Activated CD4-positive, alpha-beta T cell treated with anti-CD3 and anti-CD28 coated beads, Interleukin-10, Interleukin-2, amounts not matched to agents 100 ng/mL and 50 ng/mL, durations not matched to agents 16 hours and 8 hours (primary cell): ENCODE measurements around the gene APOC4.
"Not testable (repeated sequence)": the region's sequence is repeated elsewhere in the genome, so short reads cannot be mapped to it uniquely, and the experiment has no call there.

Experiments
- DNase-seq: peaks from one replicate; pipeline ENCODE4 v3.0.0-alpha.2; 2020

APOC4 gene, protein sequence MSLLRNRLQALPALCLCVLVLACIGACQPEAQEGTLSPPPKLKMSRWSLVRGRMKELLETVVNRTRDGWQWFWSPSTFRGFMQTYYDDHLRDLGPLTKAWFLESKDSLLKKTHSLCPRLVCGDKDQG

DNA sequence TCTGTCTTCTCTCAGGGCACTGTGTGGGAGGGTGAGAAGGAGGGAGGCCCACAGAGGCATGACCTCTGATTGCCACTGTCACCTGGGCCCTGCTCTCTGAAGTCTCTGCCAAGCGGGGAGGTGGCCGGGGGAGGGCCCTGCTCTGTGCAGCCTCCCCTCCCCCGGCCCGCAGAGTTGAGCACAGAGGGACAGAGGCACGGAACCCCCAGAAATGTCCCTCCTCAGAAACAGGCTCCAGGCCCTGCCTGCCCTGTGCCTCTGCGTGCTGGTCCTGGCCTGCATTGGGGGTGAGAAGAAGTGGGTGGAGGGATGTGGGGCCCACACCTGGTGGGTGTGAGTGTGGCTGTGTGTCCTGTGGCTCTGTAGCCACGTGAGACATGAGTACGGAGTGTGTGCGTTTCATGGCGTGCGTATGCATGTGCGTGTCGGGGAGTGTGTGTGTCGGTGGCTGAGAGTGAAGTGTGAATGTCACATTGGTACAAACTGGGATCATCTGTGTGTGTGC is at the start of gene APOC4:
Gene APOC4, plus strand, starts transcription at position 171 of the 505 bp plus-strand sequence. Its CDS starts 41 bp downstream, at position 212.
- DNase-seq = no peak

DNA sequence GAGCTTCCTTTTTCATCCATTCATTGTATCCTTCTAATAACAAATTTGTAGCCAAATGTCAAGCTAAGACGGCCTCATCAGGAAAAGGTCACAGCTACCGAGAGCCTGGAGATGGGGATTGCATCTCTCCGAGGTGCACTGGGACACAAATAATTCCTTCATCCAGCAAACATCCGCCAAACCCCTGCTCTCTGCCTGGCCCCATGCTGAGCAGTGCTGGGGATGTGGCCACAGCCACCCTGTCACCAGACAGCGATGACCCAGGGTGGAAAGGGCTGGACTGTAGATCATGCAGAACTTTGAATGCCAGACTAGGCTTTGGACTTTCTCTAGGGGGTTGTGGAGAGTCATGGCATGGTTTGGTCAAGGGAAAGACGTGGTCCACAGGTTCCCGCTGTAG is 49.1 kb upstream of the APOC4 start:
- no peak for DNase-seq

DNA sequence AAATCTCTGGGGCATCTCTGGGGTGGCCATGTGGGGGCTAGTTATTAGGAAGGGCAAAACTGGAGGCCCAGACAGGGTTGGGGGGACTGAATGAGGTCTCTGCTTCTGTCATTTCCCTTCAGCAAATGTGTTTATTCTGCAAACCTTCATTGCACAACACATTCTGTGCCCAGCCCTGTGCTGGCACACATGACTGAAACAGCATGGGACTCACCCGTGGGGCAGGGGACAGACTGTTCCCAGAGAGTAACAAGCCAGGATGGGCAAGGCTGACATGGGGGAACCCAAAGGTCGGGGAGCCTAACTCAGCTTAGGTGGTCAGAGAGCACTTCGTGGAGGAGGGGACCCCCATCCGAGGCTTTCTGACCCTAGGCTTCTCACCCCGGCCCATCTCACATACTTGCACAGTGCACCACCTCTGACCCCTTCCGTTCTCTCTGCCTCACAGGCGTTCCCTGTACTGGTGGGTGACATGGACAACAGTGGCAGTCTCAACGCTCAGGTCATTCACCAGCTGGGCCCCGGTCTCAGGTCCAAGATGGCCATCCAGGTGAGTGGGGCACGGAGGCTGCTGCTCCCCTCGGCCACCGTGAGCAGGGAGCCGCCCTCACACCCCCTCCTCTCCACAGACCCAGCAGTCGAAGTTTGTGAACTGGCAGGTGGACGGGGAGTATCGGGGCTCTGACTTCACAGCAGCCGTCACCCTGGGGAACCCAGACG is 48.5 kb upstream of the APOC4 start:
- no peak for DNase-seq

DNA sequence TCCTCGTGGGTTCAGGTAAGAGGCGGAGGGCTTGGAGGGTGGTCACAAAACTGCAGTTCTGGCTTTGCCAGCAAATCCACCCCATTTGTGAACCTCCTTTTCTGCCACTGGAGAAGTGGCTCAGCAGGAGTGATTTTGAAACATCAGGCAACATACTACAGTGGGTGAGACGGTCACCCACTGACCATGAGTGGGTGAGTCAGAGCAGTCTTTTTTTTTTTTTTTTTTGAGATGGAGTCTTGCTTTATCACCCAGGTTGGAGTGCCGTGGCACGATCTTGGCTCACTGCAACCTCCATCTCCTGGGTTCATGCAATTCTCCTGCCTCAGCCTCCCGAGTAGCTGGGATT is 48.0 kb upstream of the APOC4 start:
- DNase-seq = no peak

DNA sequence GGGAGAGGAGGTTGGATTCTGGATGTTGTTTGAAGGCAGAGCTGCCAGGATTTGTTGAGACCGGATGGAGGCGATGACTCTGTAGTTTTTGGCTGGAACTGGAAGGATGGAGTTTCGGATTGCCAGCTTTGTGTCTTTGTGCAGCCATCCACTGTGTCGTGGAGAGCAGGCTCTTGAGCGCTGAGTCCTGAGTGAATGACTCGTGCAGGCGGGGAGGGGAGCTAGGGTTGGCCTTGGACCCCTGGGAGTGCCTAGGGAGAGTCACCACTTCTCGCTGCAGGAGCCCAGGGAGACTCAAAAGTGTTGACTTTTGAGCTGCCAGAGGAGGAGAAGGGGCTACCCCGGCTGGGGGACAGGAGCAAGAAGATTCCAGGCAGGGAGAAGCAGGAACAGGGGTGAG is 47.1 kb upstream of the APOC4 start:
- DNase-seq = no peak

DNA sequence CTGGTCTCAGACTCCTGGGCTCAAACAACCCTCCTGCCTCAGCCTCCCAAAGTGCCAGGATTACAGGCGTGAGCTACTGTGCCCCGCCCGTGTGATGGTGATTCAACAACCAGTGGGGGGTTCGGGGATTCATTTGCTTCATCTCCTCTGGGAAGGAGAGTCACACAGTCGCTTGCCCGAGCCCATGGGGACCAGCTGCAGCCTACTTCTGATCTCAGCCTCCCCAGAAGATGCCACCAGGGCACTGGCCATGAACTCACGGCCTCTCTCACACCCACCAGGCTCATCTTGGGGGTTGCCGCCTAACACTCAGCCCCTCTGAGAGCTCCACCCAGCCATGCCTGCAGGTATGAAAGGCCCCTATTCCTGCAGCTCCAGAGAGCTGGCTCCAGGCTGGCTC is 44.2 kb upstream of the APOC4 start:
- no peak for DNase-seq

DNA sequence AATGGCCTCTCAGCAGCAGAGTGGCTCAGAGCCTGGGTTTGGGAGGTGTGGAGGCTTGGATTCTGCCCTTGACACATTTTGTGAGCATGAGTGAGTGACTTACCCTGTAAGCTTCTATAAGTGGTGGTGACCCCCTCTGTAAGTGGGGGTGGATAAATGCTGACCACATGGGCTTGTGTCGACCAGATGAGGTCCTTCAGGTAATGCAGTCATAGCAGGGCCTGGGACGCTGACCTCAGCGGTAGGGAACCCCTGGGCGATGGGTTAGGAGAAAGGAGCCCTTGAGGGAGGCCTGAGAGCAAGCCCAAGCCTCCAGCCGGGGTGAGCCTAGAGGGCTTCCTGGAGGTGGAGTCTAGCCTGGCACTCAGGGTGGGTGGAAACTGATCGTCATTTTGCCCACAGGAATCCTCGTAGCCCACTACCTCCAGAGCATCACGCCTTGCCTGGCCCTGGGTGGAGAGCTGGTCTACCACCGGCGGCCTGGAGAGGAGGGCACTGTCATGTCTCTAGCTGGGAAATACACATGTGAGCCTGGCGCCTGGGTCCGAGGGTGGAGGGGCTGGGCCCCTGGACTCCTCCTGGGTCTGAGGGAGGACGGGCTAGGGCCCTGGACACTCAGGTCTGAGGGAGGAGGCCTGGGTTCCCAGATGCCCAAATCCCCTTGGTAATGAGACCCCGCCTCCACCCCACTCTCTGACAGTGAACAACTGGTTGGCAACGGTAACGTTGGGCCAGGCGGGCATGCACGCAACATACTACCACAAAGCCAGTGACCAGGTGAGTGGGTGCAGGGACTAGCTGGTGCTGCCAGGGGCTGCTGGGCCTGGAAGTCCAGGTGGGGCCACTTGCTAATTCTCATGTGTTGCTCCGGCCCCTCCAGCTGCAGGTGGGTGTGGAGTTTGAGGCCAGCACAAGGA is 41.5 kb upstream of the APOC4 start:
- no peak for DNase-seq

DNA sequence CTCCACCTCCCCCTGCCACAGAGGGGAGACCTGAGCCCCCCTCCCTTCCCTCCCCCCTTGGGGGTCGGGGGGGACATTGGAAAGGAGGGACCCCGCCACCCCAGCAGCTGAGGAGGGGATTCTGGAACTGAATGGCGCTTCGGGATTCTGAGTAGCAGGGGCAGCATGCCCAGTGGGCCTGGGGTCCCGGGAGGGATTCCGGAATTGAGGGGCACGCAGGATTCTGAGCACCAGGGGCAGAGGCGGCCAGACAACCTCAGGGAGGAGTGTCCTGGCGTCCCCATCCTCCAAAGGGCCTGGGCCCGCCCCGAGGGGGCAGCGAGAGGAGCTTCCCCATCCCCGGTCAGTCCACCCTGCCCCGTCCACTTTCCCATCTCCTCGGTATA is 38.8 kb upstream of the APOC4 start:
- no peak for DNase-seq

DNA sequence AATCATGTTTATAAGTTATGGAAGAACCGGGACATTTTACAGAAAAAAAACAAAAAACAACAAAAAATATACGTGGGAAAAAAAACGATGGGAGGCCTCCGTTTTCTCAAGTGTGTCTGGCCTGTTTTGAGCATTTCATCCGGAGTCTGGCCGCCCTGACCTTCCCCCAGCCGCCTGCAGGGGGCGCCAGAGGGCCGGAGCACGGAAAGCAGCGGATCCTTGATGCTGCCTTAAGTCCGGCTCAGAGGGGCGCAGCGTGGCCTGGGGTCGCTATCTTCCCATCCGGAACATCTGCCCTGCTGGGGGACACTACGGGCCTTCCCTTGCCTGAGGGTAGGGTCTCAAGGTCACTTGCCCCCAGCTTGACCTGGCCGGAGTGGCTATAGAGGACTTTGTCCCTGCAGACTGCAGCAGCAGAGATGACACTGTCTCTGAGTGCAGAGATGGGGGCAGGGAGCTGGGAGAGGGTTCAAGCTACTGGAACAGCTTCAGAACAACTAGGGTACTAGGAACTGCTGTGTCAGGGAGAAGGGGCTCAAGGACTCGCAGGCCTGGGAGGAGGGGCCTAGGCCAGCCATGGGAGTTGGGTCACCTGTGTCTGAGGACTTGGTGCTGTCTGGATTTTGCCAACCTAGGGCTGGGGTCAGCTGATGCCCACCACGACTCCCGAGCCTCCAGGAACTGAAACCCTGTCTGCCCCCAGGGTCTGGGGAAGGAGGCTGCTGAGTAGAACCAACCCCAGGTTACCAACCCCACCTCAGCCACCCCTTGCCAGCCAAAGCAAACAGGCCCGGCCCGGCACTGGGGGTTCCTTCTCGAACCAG is 38.2 kb upstream of the APOC4 start:
- DNase-seq = peak; percentile 77

DNA sequence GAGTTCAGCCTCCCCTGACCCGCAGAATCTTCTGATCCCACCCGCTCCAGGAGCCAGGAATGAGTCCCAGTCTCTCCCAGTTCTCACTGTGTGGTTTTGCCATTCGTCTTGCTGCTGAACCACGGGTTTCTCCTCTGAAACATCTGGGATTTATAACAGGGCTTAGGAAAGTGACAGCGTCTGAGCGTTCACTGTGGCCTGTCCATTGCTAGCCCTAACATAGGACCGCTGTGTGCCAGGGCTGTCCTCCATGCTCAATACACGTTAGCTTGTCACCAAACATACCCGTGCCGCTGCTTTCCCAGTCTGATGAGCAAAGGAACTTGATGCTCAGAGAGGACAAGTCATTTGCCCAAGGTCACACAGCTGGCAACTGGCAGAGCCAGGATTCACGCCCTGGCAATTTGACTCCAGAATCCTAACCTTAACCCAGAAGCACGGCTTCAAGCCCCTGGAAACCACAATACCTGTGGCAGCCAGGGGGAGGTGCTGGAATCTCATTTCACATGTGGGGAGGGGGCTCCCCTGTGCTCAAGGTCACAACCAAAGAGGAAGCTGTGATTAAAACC is 37.5 kb upstream of the APOC4 start:
- DNase-seq = no peak

GRCh38 chr19:44905437-44906160 is 36.4 kb upstream of the APOC4 start, which contains the start of gene APOE:
TSS of gene APOE (plus strand) at chr19:44905796. CDS start at chr19:44906625, 829 bp downstream.
- no peak for DNase-seq

GRCh38 chr19:44907613-44908012 is 34.4 kb upstream of the APOC4 start:
- DNase-seq = no peak

DNA sequence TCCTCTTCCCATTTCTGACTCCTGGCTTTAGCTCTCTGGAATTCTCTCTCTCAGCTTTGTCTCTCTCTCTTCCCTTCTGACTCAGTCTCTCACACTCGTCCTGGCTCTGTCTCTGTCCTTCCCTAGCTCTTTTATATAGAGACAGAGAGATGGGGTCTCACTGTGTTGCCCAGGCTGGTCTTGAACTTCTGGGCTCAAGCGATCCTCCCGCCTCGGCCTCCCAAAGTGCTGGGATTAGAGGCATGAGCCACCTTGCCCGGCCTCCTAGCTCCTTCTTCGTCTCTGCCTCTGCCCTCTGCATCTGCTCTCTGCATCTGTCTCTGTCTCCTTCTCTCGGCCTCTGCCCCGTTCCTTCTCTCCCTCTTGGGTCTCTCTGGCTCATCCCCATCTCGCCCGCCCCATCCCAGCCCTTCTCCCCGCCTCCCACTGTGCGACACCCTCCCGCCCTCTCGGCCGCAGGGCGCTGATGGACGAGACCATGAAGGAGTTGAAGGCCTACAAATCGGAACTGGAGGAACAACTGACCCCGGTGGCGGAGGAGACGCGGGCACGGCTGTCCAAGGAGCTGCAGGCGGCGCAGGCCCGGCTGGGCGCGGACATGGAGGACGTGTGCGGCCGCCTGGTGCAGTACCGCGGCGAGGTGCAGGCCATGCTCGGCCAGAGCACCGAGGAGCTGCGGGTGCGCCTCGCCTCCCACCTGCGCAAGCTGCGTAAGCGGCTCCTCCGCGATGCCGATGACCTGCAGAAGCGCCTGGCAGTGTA is 33.8 kb upstream of the APOC4 start:
- no peak for DNase-seq

DNA sequence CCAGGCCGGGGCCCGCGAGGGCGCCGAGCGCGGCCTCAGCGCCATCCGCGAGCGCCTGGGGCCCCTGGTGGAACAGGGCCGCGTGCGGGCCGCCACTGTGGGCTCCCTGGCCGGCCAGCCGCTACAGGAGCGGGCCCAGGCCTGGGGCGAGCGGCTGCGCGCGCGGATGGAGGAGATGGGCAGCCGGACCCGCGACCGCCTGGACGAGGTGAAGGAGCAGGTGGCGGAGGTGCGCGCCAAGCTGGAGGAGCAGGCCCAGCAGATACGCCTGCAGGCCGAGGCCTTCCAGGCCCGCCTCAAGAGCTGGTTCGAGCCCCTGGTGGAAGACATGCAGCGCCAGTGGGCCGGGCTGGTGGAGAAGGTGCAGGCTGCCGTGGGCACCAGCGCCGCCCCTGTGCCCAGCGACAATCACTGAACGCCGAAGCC is 33.2 kb upstream of the APOC4 start:
- DNase-seq = no peak

- no peak for DNase-seq
Measured at GRCh38 chr19:44909775-44910174, 32.3 kb upstream of the APOC4 start.

GRCh38 chr19:44911896-44912295 is 30.1 kb upstream of the APOC4 start:
- not testable (repeated sequence) for DNase-seq

GRCh38 chr19:44912854-44913253 is 29.2 kb upstream of the APOC4 start:
- no peak for DNase-seq

DNA sequence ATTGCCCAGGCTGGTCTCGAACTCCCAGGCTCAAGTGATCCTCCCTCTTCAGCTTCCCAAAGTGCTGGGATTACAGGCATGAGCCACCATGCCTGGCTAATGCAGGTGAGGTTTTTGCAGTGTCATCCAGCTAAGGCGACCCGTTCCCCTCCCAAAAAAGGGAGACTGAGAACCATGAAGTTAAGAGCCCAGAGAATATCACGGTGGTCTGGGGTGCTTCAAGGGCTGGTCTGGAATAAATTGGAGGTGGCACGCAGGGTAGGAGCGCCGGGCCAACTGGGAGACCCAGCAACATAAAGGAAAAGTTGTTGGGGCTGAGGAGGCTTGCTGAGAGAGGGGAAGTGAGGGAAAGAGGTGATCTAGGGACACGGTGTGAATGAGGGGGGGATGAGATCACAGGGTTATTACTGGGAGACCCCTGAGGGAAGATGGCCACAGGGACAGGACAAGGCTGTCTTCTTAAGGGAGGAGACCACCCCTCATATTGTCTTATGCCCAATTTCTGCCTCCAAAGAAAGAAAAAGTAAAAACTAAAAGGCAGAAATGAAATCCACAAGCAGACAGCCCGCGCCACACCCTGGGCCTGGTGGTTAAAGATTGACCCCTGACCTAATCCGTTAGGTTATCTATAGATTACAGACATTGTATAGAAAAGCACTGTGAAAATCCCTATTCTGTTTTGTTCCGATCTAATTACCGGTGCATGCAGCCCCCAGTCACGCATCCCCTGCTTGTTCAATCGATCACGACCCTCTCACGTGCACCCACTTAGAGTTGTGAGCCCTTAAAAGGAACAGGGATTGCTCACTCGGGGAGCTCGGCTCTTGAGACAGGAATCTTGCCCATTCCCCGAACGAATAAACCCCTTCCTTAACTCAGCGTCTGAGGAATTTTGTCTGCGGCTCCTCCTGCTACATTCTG is 28.3 kb upstream of the APOC4 start:
- DNase-seq = not testable (repeated sequence)

GRCh38 chr19:44914433-44915206 is 27.4 kb upstream of the APOC4 start, which contains the start of gene APOC1:
TSS of gene APOC1 (plus strand) at chr19:44914608. CDS start at chr19:44914892, 284 bp downstream.
- DNase-seq = peak; percentile 89
